ENCODE results near the gene ABCC3.
A peak's percentile ranks its signal among the peaks of the same experiment; 100 is the strongest.

Gene ABCC3

DNA sequence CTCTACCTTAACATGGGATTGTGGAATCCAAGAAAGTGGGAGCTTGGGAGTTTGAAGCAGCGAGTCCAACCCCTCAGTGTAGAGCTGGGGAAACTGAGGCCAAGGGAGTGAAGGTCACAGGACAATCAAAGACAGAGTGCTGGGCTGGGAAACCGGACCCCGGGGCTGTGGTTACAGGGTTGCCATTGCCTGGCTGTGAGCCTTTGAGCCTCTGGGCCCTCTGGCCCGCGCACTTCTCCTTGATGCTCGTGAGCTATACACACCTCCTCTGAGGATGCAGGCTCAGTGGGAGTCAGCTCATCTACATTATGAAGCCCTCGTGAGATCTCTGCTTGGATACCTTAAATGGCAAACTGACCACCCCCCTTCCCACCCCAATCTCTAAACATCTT, 2.1 kb downstream of the ABCC3 start:
- no peak for DNase-seq (ENCODE audit: low read depth)
- TF ChIP-seq, protein P1, sequence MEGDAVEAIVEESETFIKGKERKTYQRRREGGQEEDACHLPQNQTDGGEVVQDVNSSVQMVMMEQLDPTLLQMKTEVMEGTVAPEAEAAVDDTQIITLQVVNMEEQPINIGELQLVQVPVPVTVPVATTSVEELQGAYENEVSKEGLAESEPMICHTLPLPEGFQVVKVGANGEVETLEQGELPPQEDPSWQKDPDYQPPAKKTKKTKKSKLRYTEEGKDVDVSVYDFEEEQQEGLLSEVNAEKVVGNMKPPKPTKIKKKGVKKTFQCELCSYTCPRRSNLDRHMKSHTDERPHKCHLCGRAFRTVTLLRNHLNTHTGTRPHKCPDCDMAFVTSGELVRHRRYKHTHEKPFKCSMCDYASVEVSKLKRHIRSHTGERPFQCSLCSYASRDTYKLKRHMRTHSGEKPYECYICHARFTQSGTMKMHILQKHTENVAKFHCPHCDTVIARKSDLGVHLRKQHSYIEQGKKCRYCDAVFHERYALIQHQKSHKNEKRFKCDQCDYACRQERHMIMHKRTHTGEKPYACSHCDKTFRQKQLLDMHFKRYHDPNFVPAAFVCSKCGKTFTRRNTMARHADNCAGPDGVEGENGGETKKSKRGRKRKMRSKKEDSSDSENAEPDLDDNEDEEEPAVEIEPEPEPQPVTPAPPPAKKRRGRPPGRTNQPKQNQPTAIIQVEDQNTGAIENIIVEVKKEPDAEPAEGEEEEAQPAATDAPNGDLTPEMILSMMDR (IDR thresholded peaks at IDR 0.05; ENCODE audit: insufficient read depth, low read depth, low read length, missing control alignments), result no peak
- no peak overlapping the region for H3K4me3 ChIP-seq (ENCODE audit: low read length)

GRCh38 chr17:50637829-50638605, 3.3 kb downstream of the ABCC3 start:
- DNase-seq (ENCODE audit: low read depth), result no peak
- TF ChIP-seq, protein P1 (IDR thresholded peaks at IDR 0.05; ENCODE audit: insufficient read depth, low read depth, low read length, missing control alignments), result no peak
- H3K4me3 ChIP-seq (ENCODE audit: low read length), result no peak overlapping the region

GRCh38 chr17:50638606-50638965, 3.9 kb downstream of the ABCC3 start:
- no peak for DNase-seq (ENCODE audit: low read depth)
- TF ChIP-seq, protein P1 (IDR thresholded peaks at IDR 0.05; ENCODE audit: insufficient read depth, low read depth, low read length, missing control alignments), result no peak
- no peak overlapping the region for H3K4me3 ChIP-seq (ENCODE audit: low read length)

DNA sequence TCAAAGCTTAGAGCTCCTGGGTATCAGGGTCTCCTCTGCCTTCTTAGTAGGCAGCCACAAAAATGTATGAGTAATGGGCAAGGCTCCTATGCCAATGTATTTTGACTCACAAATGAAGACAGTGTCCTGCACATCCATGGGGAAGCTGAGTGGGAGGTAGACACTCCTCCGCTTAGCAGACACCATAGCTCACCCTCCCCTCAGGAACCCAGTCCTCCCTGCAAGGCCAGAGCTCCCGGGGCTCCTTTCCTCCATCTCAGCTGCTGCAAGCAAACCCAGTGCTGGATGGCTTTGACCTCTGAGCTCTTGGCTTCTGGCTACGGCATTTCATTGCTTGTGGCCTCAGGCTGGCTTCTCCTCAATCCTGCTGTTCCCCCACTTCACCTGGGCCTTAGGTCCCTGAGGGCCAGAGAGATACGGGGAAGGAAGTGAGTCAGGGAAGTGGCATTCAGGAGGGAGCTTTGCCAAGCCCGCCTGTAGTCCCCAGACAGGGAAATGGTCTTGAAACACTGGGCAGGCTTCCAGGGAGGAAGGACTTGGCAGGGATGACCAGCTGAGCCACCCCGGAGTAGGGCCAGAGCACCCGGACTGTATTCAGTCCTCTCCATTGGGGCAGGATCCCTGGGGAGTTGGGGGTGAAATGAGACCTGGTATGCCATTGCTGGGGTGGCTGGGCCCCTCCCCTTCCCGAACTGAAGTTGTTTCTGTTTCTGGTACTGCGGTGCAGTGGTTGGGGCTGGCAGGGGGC, 4.5 kb downstream of the ABCC3 start:
- DNase-seq (ENCODE audit: low read depth), result peak; percentile 94
- TF ChIP-seq, protein P1 (IDR thresholded peaks at IDR 0.05; ENCODE audit: insufficient read depth, low read depth, low read length, missing control alignments), result no peak
- H3K4me3 ChIP-seq (ENCODE audit: low read length), result no peak overlapping the region

GRCh38 chr17:50640686-50641351, 6.1 kb downstream of the ABCC3 start:
- DNase-seq (ENCODE audit: low read depth), result peak; percentile 46
- TF ChIP-seq, protein P1 (IDR thresholded peaks at IDR 0.05; ENCODE audit: insufficient read depth, low read depth, low read length, missing control alignments), result no peak
- no peak overlapping the region for H3K4me3 ChIP-seq (ENCODE audit: low read length)

- no peak overlapping the region for H3K4me3 ChIP-seq (ENCODE audit: low read length)
- TF ChIP-seq, protein P1 (IDR thresholded peaks at IDR 0.05; ENCODE audit: insufficient read depth, low read depth, low read length, missing control alignments), result no peak
- no peak for DNase-seq (ENCODE audit: low read depth)
Measured at GRCh38 chr17:50641357-50641756, 6.7 kb downstream of the ABCC3 start.
